SK-N-MC (cell line): ENCODE measurements around the gene RDM1.
A peak's percentile ranks its signal among the peaks of the same experiment; 100 is the strongest.

ENCODE experiments used
- DNase-seq: peaks from one replicate; pipeline ENCODE4 v3.0.0-alpha.2; 2011; ENCODE audit warnings: low read depth, low spot score
- H3K27ac ChIP-seq: fragments of 200-600 bp; sonication (generic); 2 replicates; pipeline ENCODE4 v1.5.1; 2016; ENCODE audit warnings: mixed run types
- H3K36me3 ChIP-seq: fragments of 200-600 bp; sonication (generic); 2 replicates; pipeline ENCODE4 v1.6.1; 2017; ENCODE audit warnings: antibody characterized with exemption, low read length, mixed read lengths; ENCODE audit not compliant: insufficient read depth
- H3K4me3 ChIP-seq: fragments of 200-600 bp; sonication (generic); 2 replicates; pipeline ENCODE4 v1.5.1; 2016
- H3K9ac ChIP-seq: fragments of 200-600 bp; sonication (generic); 2 replicates; pipeline ENCODE4 v1.8.0; 2017; ENCODE audit warnings: mixed run types, mixed read lengths; ENCODE audit not compliant: insufficient read length
- H3K9me3 ChIP-seq: fragments of 200-600 bp; sonication (generic); 2 replicates; pipeline ENCODE4 v1.6.1; 2017; ENCODE audit warnings: low read depth, mild to moderate bottlenecking, antibody characterized with exemption, low read length, moderate library complexity, mixed read lengths
- EZH2 ChIP-seq: fragments of 200-600 bp; sonication (generic); IDR thresholded peaks from one replicate; pipeline ENCODE4 v1.6.1; 2017; ENCODE audit warnings: antibody characterized with exemption
- FOXP2 ChIP-seq: optimal IDR thresholded peaks from 2 replicates; pipeline ENCODE3; 2011; ENCODE audit warnings: mild to moderate bottlenecking, moderate library complexity; ENCODE audit not compliant: insufficient read depth; ENCODE audit errors: extremely low read length, control extremely low read depth
- POLR2AphosphoS5 ChIP-seq: IDR thresholded peaks from 2 replicates; pipeline ENCODE4 v1.6.1; 2012; ENCODE audit warnings: mild to moderate bottlenecking, low read depth, low read length, borderline replicate concordance

Gene RDM1

GRCh38 chr17:35895636-35896587, 34.7 kb downstream of the RDM1 start:
- Histone ChIP-seq H3K9ac (no peak overlapping the region), H3K9me3 (no peaks in the 10 kb centered on the region), H3K27ac (no peak overlapping the region), H3K36me3 (no peaks in the 10 kb centered on the region), H3K4me3 (no peak overlapping the region)
- TF ChIP-seq EZH2, result no peak
- no peak for TF ChIP-seq FOXP2
- no peak for TF ChIP-seq POLR2AphosphoS5
- no peak for DNase-seq

GRCh38 chr17:35894206-35894605, 36.4 kb downstream of the RDM1 start:
- DNase-seq, result no peak
- no peak overlapping the region for H3K27ac ChIP-seq
- no peaks in the 10 kb centered on the region for H3K36me3 ChIP-seq
- no peaks in the 10 kb centered on the region for H3K9me3 ChIP-seq
- H3K4me3 ChIP-seq, result no peak overlapping the region
- no peak overlapping the region for H3K9ac ChIP-seq
- TF ChIP-seq EZH2, result no peak
- no peak for TF ChIP-seq POLR2AphosphoS5
- TF ChIP-seq FOXP2, result no peak

GRCh38 chr17:35893751-35894150, 36.8 kb downstream of the RDM1 start:
- Histone ChIP-seq H3K9ac (no peak overlapping the region), H3K4me3 (no peak overlapping the region), H3K36me3 (no peaks in the 10 kb centered on the region), H3K27ac (no peak overlapping the region), H3K9me3 (no peaks in the 10 kb centered on the region)
- no peak for DNase-seq
- TF ChIP-seq FOXP2 (no peak), POLR2AphosphoS5 (no peak), EZH2 (no peak)

- H3K36me3 ChIP-seq, result no peaks in the 10 kb centered on the region
- TF ChIP-seq EZH2, result no peak
- no peak for TF ChIP-seq POLR2AphosphoS5
- TF ChIP-seq FOXP2, result no peak
- no peak overlapping the region; the same call in 1 of the 2 replicates for H3K27ac ChIP-seq
- no peaks in the 10 kb centered on the region for H3K9me3 ChIP-seq
- H3K4me3 ChIP-seq, result no peak overlapping the region
- DNase-seq, result no peak
- no peak overlapping the region for H3K9ac ChIP-seq
Observed at GRCh38 chr17:35892091-35893035, 38.2 kb downstream of the RDM1 start.

- H3K4me3 ChIP-seq, result no peak overlapping the region
- no peaks in the 10 kb centered on the region for H3K9me3 ChIP-seq
- H3K36me3 ChIP-seq, result no peaks in the 10 kb centered on the region
- DNase-seq, result no peak
- TF ChIP-seq FOXP2 (no peak), EZH2 (no peak), POLR2AphosphoS5 (no peak)
- H3K27ac ChIP-seq, result no peak overlapping the region
- no peak overlapping the region for H3K9ac ChIP-seq
Observed at GRCh38 chr17:35891269-35891668, 39.3 kb downstream of the RDM1 start.

- no peak overlapping the region for H3K27ac ChIP-seq
- H3K36me3 ChIP-seq, result no peaks in the 10 kb centered on the region
- TF ChIP-seq FOXP2 (no peak), EZH2 (no peak), POLR2AphosphoS5 (no peak)
- no peaks in the 10 kb centered on the region for H3K9me3 ChIP-seq
- no peak overlapping the region for H3K9ac ChIP-seq
- no peak for DNase-seq
- no peak overlapping the region for H3K4me3 ChIP-seq
Observed at GRCh38 chr17:35890774-35891155, 39.8 kb downstream of the RDM1 start.

- peak overlapping the region; percentile 44 for H3K4me3 ChIP-seq
- H3K27ac ChIP-seq, result peak overlapping the region; percentile 71
- DNase-seq, result peak; percentile 40
- TF ChIP-seq EZH2 (no peak), FOXP2 (no peak), POLR2AphosphoS5 (no peak)
- no peaks in the 10 kb centered on the region for H3K36me3 ChIP-seq
- no peak overlapping the region for H3K9ac ChIP-seq
- H3K9me3 ChIP-seq, result no peaks in the 10 kb centered on the region
Observed at GRCh38 chr17:35889818-35890773, 40.5 kb downstream of the RDM1 start.

GRCh38 chr17:35889241-35889640, 41.3 kb downstream of the RDM1 start:
- no peaks in the 10 kb centered on the region for H3K9me3 ChIP-seq
- H3K4me3 ChIP-seq, result no peak overlapping the region
- no peak for TF ChIP-seq EZH2
- 0 out of 2 replicates have a peak overlapping the region, but pooled peaks have one; percentile 71 for H3K27ac ChIP-seq
- H3K9ac ChIP-seq, result no peak overlapping the region
- DNase-seq, result no peak
- H3K36me3 ChIP-seq, result no peaks in the 10 kb centered on the region
